NCI-H187 treated with DMSO at 0.1 percent for 48 hours (cell line): ENCODE data around the gene TMEM43.

ENCODE experiments used
- DNase-seq: peaks from one replicate; lab custom pipeline; 2025; lab: John Stamatoyannopoulos, UW

TMEM43 gene

GRCh38 chr3:14121859-14122258, 3.0 kb upstream of the TMEM43 start:
- no peak for DNase-seq

GRCh38 chr3:14122301-14122700, 2.6 kb upstream of the TMEM43 start:
- no peak for DNase-seq

GRCh38 chr3:14123308-14124222, 1.3 kb upstream of the TMEM43 start:
- no peak for DNase-seq

- DNase-seq, result no peak
These were observed 633 bp upstream of the TMEM43 start for GRCh38 chr3:14124223-14124614.

GRCh38 chr3:14125193-14126016, 553 bp downstream of the TMEM43 start:
- DNase-seq, result no peak

GRCh38 chr3:14126017-14126886, 1.4 kb downstream of the TMEM43 start:
- no peak for DNase-seq

- DNase-seq, result no peak
These were observed 2.1 kb downstream of the TMEM43 start for GRCh38 chr3:14126887-14127505.

GRCh38 chr3:14127516-14128161, 2.8 kb downstream of the TMEM43 start:
- DNase-seq, result no peak

GRCh38 chr3:14128724-14129123, 3.9 kb downstream of the TMEM43 start:
- DNase-seq, result no peak

- DNase-seq, result no peak
These were observed 4.4 kb downstream of the TMEM43 start for GRCh38 chr3:14129296-14129695.

GRCh38 chr3:14130230-14130629, 5.4 kb downstream of the TMEM43 start:
- no peak for DNase-seq

GRCh38 chr3:14130707-14131106, 5.9 kb downstream of the TMEM43 start:
- DNase-seq, result no peak

GRCh38 chr3:14131134-14131533, 6.3 kb downstream of the TMEM43 start:
- DNase-seq, result no peak

GRCh38 chr3:14132120-14132519, 7.3 kb downstream of the TMEM43 start:
- no peak for DNase-seq

- DNase-seq, result no peak
These were observed 7.8 kb downstream of the TMEM43 start for GRCh38 chr3:14132689-14133088.

- DNase-seq, result no peak
These were observed 8.4 kb downstream of the TMEM43 start for GRCh38 chr3:14133188-14133800.

- no peak for DNase-seq
These were observed 9.0 kb downstream of the TMEM43 start for GRCh38 chr3:14133876-14134275.

GRCh38 chr3:14134291-14134690, 9.4 kb downstream of the TMEM43 start:
- no peak for DNase-seq

GRCh38 chr3:14135581-14135980, 10.7 kb downstream of the TMEM43 start:
- no peak for DNase-seq

- DNase-seq, result no peak
These were observed 12.2 kb downstream of the TMEM43 start for GRCh38 chr3:14137004-14137403.

GRCh38 chr3:14137445-14137844, 12.6 kb downstream of the TMEM43 start:
- no peak for DNase-seq
